Rectal smooth muscle tissue (tissue), 1 donor: Measurements from ENCODE around the gene MUC5B.

Experiments
- H3K27ac ChIP-seq: one replicate; pipeline ENCODE4 v1.7.0; 2013; ENCODE audit warnings: low read depth, low read length, inconsistent platforms
- H3K27me3 ChIP-seq: one replicate; pipeline ENCODE4 v1.7.0; 2013; ENCODE audit warnings: low read length; ENCODE audit not compliant: control insufficient read depth, insufficient read depth
- H3K36me3 ChIP-seq: one replicate; pipeline ENCODE4 v1.7.0; 2013; ENCODE audit warnings: low read length; ENCODE audit not compliant: control insufficient read depth, insufficient read depth
- H3K4me1 ChIP-seq: one replicate; pipeline ENCODE4 v1.7.0; 2013; ENCODE audit warnings: low read length; ENCODE audit not compliant: control insufficient read depth, insufficient read depth
- H3K4me3 ChIP-seq: one replicate; pipeline ENCODE4 v1.7.0; 2013; ENCODE audit warnings: low read length
- H3K9ac ChIP-seq: one replicate; pipeline ENCODE4 v1.7.0; 2013; ENCODE audit warnings: low read length

Gene MUC5B

DNA sequence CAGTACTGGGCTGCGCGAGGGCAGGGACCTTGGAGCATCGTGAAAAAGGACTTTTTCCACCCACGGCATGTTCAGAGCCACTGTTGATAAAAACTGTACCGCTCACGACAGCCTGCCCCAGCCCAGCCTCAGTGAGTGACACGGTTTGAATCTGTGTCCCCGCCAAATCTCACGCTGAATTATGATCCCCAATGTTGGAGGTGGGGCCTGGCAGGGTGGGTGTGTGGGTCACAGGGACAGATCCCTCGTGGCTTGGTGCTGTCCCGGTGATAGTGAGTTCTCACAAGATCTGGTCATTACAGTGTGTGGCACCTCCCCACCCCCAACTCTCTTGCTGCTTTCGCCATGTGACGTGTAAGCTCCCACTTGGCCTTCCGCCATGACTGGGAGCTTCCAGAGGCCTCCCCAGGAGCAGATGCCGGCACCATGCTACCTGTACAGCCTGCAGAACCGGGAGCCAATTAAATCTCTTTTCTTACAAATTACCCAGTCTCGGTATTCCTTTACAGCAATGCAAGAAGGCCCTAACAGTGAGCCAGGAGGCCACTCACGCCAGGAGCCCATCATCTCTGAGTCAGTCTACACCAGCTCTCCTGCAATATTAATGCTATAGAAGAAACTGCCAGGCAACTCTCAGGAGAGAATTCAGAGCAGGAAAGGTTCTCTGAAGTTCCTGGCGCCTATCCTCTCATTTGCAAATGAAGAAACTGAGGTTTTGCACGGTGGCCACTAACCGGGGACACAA lies 85.3 kb downstream of the MUC5B start:
- Histone ChIP-seq H3K9ac (no peak overlapping the region), H3K4me3 (peak overlapping the region; percentile 66), H3K4me1 (peaks cover 12% of the 10 kb centered on the region), H3K36me3 (peaks cover 6% of the 10 kb centered on the region), H3K27me3 (no peaks in the 10 kb centered on the region), H3K27ac (no peak overlapping the region)

DNA sequence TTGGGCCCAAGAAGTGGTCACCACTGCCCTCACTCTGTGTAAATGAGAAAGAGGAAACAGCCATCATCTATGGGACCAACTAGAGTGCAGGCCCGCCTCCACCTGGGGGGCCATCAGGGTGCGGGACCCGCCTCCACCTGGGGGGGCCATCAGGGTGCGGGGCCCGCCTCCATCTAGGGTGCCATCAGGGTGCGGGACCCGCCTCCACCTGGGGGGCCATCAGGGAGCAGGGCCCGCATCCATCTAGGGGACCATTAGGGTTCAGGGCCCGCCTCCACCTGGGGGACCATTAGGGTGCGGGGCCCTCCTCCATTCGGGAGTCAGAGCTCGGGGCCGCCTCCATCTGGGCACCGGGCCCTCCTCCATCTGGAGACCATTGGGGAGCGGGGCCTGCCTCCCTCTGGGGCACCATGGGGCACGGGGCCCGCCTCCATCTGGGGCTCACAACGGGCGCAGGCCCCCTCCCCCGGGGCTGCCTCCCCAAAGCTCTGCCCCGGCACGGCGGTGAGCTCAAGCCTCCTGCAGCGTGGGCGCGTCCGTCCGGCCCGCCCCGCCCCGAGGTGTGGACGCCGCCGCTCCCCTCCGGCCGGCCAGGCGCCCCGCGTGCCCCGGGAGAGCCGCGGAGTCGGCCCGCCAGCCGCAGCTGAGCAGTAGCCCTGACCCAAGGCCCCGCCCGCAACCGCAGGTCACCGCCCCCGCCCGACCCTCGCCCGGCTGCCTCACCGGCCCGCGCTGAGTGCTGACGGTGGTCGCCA lies 86.1 kb downstream of the MUC5B start:
- Histone ChIP-seq H3K4me3 (peak overlapping the region; percentile 66), H3K36me3 (peaks cover 6% of the 10 kb centered on the region), H3K27me3 (no peaks in the 10 kb centered on the region), H3K4me1 (peaks cover 9% of the 10 kb centered on the region), H3K27ac (peak overlapping the region; percentile 96), H3K9ac (peak overlapping the region; percentile 44)

DNA sequence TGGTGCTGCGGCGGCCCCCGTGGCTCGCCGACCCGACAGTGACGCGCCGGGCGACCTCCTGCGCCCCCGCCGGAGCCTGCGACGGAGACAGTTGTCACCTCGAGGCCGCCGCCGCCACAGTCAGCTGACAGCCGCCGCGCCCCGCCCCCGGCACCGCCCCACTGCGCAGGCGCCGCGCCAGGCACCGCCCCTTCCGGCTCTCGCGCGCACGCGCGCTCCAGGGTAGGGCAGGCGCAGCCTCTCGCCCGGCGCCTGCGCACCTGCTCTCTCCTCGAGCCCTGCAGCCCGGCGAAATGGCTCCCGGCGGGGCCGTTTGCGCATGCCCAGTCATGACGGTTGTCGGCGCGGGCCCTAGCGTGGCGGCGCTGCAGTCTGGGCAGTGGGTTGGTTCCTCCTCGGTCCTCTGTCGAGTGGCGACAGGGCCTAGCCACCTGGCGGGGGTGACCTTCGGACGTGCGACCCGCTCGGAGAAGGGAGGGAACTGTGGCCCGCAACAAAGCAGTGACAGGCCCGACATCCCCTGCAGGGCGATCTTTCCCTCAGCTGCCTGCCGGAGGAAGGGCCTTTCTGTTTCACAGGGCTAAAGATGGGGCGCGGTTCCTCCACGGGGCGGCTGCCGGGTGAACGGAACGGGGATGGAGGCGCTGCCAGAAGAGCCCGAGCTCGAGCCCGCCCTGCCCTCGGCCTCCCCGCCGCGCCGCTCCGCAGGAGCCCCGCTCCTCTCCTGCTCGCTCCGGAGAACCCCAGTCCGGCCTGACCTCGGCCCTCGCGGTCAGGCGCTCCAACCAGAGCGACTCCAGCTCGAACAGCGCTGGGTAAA lies 86.8 kb downstream of the MUC5B start, which contains the start of gene TOLLIP:
TSS of gene TOLLIP (minus strand) at position 135 of the 820 bp plus-strand sequence. CDS start at position 1, 134 bp downstream.
- peak within 1 kb of the TSS; percentile 94 for H3K4me3 ChIP-seq
- H3K27me3 ChIP-seq: no peaks in the 10 kb centered on the region
- H3K9ac ChIP-seq: peak within 1 kb of the TSS; percentile 89
- peak within 1 kb of the TSS; percentile 96 for H3K27ac ChIP-seq
- peaks cover 6% of the 10 kb centered on the region for H3K36me3 ChIP-seq
- H3K4me1 ChIP-seq: peaks cover 9% of the 10 kb centered on the region

DNA sequence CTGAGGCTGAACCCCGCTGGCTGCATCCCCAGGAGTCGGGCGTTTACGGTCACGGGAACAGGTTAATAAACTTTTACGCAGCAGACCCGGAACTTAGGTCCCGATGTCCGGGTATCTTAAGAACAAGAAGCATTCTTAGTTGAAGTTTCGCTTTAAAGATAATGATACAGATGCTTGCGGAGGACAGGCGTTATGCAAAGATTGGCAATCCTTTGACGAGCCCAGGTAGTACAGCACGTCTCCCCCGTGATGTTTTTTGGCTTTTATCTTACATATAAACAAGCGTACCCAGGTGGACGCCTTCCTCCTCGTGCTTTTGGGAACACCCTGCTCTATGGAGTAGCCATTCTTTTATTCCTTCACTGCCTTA lies 87.4 kb downstream of the MUC5B start:
- no peaks in the 10 kb centered on the region for H3K27me3 ChIP-seq
- peaks cover 4% of the 10 kb centered on the region for H3K36me3 ChIP-seq
- peak overlapping the region; percentile 96 for H3K27ac ChIP-seq
- H3K9ac ChIP-seq: peak overlapping the region; percentile 89
- peak overlapping the region; percentile 94 for H3K4me3 ChIP-seq
- peaks cover 9% of the 10 kb centered on the region for H3K4me1 ChIP-seq

DNA sequence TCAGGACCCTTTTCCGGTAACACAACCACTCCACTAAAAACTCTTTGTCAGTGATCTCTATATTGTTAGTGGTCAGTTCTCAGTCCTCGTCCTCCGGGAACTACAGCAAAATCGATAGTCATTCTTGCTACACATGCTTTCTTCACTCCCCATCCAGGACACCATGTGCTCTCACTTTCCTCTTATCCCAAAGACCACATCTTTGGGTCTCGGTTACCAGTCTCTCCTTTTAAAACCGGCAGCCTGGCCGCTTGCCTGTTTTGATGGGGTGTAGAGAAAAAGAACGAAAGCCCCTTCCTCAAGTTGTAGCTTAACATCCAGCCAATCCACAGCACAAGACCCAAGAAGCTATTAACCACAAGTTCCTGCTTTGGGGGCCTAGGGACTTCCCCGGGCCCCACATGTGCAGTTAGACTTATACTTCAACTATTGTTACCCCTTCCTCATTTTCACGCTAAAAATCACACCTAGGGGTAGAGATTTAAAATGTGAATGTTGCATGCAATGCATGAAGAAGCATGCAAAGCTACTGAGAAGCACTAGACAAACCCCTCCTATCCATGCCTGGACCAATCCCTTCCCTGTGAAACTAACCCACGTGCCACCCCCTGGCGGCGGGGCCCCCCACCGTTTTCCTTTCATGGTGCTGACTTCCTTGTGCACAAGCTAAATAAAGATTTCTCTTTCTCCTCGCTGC lies 88.1 kb downstream of the MUC5B start:
- Histone ChIP-seq H3K9ac (no peak overlapping the region), H3K4me1 (peaks cover 9% of the 10 kb centered on the region), H3K27me3 (no peaks in the 10 kb centered on the region), H3K27ac (no peak overlapping the region), H3K36me3 (peaks cover 4% of the 10 kb centered on the region), H3K4me3 (peak overlapping the region; percentile 94)
